Measurements from ENCODE around the gene TNS1. TPM values are rescaled to one million over a fixed set of nuclear protein-coding genes. Genes with fewer than 3 reads are reported as not detected.

The TNS1 gene
- total RNA-seq, 2 donors from 2014 or later = 1,836 to 2,296 TPM

DNA sequence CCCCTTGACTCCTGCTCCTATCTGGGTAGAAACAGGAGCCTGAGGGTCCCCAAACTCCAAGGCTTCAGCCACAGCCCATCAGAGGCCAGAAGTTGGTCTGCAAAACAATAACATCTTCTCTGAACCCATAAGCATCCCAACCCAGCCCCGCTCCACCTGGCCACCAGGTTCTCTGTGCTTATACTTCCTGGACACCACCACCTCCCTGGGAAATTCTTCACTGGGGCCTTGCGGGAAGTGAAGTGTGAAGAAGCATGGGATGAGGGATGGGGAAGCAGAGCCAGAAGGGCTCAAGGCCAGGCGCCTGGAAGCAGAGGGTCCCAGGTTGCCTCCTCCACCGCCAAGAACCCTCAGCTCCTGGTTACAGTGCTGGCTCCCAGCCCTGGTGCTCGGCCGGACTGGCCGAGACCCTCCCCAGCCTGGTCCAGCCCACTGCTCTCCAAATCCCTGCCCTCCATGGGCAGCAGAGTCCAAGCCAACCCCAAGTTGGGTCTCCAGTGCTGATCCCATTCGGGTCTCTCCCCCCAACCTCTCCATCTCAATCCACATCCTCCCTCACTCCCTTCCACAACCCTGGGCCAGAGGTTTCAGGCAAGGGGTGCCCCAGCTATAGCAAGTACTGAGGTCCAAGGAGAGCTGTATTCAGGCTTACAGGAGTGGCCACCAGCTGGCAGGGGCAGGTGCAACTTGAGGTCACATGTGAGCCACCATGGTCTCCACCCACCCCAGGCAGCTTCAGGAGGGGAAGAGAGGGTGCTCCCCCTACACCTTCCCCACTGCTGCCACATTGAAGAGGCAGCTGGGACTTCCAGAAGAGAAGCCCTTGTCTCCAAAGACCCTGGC lies 60.7 kb downstream of the TNS1 start:
- ATAC-seq (ENCODE audit: insufficient number of reproducible peaks, low FRiP score, low read depth) (no peak), DNase-seq (ENCODE audit: low spot score) (no peak)

DNA sequence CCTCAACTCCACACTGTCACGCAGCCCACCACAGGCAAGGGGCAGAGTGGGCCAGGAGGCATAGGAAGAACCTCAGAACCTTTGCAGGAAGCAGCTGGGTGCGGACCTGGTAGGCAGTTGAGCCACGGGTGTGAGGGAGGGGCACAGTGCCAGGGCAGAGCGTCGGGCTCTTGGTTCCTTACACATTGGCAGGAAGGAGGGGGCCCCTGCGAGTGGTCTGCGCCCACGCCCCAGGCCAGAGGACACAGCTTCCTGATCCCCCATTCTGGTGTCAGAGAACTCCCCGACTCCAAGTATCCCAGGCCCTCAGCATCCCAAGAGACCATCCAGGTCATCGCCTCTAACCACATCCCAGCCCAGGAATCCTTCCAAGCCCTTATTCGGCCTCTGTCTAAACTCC lies 61.5 kb downstream of the TNS1 start:
- DNase-seq (ENCODE audit: low spot score) (no peak), ATAC-seq (ENCODE audit: insufficient number of reproducible peaks, low FRiP score, low read depth) (no peak)
- Histone ChIP-seq H3K27me3 (replicated peaks; ENCODE audit: insufficient read depth) (no peaks in the 10 kb centered on the region), H3K4me1 (ENCODE audit: control insufficient read depth in 1 of 2, low read depth in 2 of 2) (peaks cover 8 to 55% of the 10 kb centered on the region in 2 donors), H3K4me3 (peak overlapping the region; percentile 82), H3K36me3 (peaks cover 16% of the 10 kb centered on the region), H3K9me3 (no peaks in the 10 kb centered on the region), H3K27ac (peak overlapping the region; percentile 99 to 100)
- TF ChIP-seq, protein P1, sequence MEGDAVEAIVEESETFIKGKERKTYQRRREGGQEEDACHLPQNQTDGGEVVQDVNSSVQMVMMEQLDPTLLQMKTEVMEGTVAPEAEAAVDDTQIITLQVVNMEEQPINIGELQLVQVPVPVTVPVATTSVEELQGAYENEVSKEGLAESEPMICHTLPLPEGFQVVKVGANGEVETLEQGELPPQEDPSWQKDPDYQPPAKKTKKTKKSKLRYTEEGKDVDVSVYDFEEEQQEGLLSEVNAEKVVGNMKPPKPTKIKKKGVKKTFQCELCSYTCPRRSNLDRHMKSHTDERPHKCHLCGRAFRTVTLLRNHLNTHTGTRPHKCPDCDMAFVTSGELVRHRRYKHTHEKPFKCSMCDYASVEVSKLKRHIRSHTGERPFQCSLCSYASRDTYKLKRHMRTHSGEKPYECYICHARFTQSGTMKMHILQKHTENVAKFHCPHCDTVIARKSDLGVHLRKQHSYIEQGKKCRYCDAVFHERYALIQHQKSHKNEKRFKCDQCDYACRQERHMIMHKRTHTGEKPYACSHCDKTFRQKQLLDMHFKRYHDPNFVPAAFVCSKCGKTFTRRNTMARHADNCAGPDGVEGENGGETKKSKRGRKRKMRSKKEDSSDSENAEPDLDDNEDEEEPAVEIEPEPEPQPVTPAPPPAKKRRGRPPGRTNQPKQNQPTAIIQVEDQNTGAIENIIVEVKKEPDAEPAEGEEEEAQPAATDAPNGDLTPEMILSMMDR (IDR thresholded peaks at IDR 0.05) = no peak

More for the DNA sequence above, 60.7 kb downstream of the TNS1 start:
- Histone ChIP-seq H3K9me3 (no peaks in the 10 kb centered on the region), H3K4me3 (peak overlapping the region; percentile 82), H3K27me3 (replicated peaks; ENCODE audit: insufficient read depth) (no peaks in the 10 kb centered on the region), H3K4me1 (ENCODE audit: control insufficient read depth in 1 of 2, low read depth in 2 of 2) (peaks cover 3 to 52% of the 10 kb centered on the region in 2 donors), H3K27ac (peak overlapping the region; percentile 99 to 100), H3K36me3 (peaks cover 16% of the 10 kb centered on the region)
- TF ChIP-seq, protein P1 (IDR thresholded peaks at IDR 0.05) = no peak

DNA sequence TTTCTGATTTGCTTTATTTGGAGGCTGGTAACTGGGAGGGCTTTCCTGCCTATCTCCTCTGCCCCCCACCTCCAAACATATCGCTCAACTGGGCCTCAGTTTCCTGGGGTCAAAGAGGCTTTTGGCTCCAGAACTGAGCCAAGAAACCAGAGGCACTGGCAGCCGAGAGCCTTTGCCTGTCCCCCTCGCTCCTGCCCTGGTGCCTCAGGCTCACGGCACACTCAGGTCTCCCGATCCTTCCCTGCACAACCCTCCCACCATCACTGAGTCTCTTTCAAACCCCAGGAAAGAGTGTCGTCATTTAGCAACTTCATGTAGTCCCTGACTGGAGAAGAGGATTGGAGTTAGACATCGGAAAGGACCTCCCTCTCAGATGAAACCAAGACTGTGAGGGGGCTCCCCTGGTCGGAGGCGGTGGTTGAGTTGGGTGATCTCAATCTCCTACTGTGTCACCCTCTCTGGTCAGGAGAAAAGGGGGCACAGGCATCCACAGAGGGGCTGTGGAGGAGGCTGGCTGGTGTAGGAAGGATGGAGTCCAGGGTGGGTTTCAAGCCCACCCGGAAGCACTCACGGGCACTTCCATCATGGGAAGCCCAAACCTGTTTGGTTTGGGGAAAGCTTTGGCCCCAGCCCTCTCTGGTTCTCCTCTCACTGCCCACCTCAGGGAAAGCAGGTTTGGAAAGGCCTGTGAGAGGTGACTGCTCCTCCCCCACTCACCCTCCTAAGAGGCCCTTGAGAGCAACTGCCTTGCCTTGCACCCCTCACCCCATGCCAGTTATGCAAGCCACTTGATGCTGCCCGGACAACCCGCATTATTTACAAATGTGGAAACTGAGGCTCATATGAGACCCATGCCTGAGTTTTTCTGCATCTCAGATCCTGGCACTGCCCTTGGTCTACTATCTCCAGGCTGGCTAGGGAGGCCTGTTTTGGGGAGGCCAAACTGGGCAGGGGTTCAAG lies 62.3 kb downstream of the TNS1 start:
- no peak for ATAC-seq (ENCODE audit: insufficient number of reproducible peaks, low FRiP score, low read depth)
- Histone ChIP-seq H3K27me3 (replicated peaks; ENCODE audit: insufficient read depth) (no peaks in the 10 kb centered on the region), H3K27ac (peak overlapping the region; percentile 99 to 100), H3K36me3 (peaks cover 16% of the 10 kb centered on the region), H3K4me1 (ENCODE audit: control insufficient read depth in 1 of 2, low read depth in 2 of 2) (peaks cover 16 to 55% of the 10 kb centered on the region in 2 donors), H3K4me3 (peak overlapping the region; percentile 82), H3K9me3 (no peaks in the 10 kb centered on the region)
- no peak for DNase-seq (ENCODE audit: low spot score)
- TF ChIP-seq, protein P1 (IDR thresholded peaks at IDR 0.05) = no peak

DNA sequence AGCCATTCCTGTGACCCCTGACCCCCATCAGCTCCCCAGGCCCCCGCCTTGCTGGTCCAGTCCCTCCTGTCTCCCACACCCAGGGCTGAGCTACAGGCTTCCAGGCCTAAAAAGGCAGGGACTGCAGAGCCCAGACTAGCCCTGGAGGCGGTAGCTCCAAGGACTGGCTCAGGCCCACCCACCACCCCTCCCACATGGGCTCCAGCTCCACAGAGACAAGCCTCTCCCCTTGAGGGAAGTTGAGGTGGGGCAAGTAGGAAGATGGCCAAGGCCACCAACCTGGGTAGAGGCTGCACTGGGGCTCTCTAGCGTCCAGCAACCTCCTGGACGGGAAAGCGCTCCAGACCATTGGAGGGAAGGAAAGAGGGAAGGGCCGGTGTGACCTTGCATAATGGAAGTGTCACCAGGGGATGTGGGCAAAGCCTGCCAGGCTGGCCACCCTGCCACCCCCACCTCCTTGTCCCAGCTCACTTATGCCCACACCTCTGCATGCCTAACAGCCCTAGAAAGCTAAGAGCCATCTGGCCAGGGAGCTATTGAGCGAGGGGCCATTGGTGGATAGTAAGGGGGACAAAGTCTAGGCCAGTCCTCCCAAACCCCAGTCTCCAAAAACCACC lies 63.1 kb downstream of the TNS1 start:
- TF ChIP-seq, protein P1 (IDR thresholded peaks at IDR 0.05) = no peak
- Histone ChIP-seq H3K36me3 (peaks cover 16% of the 10 kb centered on the region), H3K27ac (peak overlapping the region; percentile 99 to 100), H3K27me3 (replicated peaks; ENCODE audit: insufficient read depth) (no peaks in the 10 kb centered on the region), H3K9me3 (no peaks in the 10 kb centered on the region), H3K4me1 (ENCODE audit: control insufficient read depth in 1 of 2, low read depth in 2 of 2) (peaks cover 23 to 55% of the 10 kb centered on the region in 2 donors), H3K4me3 (peak overlapping the region; percentile 82)
- ATAC-seq (ENCODE audit: insufficient number of reproducible peaks, low FRiP score, low read depth) (peak; percentile 14), DNase-seq (ENCODE audit: low spot score) (no peak)
